Subcutaneous adipose tissue (tissue), 4 donors: Measurements from ENCODE around the gene EXD3. TPM values are rescaled to one million over a fixed set of nuclear protein-coding genes. Genes with fewer than 3 reads are reported as not detected.

Source experiments
- CTCF ChIP-seq: fragments of 450-650 bp; IDR thresholded peaks from one replicate; pipeline ENCODE4 v1.5.1; 2016; ENCODE audit warnings: low read depth, mild to moderate bottlenecking, control low read depth, antibody characterized with exemption, moderate library complexity
- total RNA-seq, 4 donors: library from RNA; depleted of rRNA; stranded (reverse); fragments of >200 nt; gene quantifications; one replicate each; pipeline ENCODE4 v1.1.0, GENCODE V29; 2016

The EXD3 gene
- total RNA-seq, 4 donors from 2014 or later: 7.5 to 44.6 (median 10.5) TPM

GRCh38 chr9:137359850-137360249, 63.1 kb downstream of the EXD3 start:
- no peak for TF ChIP-seq CTCF

GRCh38 chr9:137358126-137358525, 64.8 kb downstream of the EXD3 start:
- no peak for TF ChIP-seq CTCF

- no peak for TF ChIP-seq CTCF
Observed at GRCh38 chr9:137357166-137357565, 65.8 kb downstream of the EXD3 start.

GRCh38 chr9:137355761-137356365, 67.1 kb downstream of the EXD3 start:
- no peak for TF ChIP-seq CTCF

GRCh38 chr9:137354845-137355760, 67.9 kb downstream of the EXD3 start:
- TF ChIP-seq CTCF: no peak

- no peak for TF ChIP-seq CTCF
Observed at GRCh38 chr9:137354153-137354844, 68.7 kb downstream of the EXD3 start.
